Esophagus squamous epithelium (tissue), 4 donors: ENCODE measurements around the gene STAT1.

Source experiments
- CTCF ChIP-seq, 6 experiments: fragments of 450-650 bp in 4 of 6; fragments of 200-600 bp in 2 of 6; sonication (generic) in 2 of 6; IDR thresholded peaks; one replicate each; pipeline ENCODE4 v1.5.1; 2016 to 2019; ENCODE audit warnings: antibody characterized with exemption in 6 of 6, mild to moderate bottlenecking in 4 of 6, moderate library complexity in 4 of 6
- POLR2A ChIP-seq, 4 donors: fragments of 450-650 bp; IDR thresholded peaks; one replicate each; pipeline ENCODE4 v1.6.1; 2017; ENCODE audit warnings: antibody characterized with exemption in 4 of 4, mild to moderate bottlenecking in 4 of 4, moderate library complexity in 3 of 4

- TF ChIP-seq POLR2A (IDR thresholded peaks at IDR 0.05) = no peak
- TF ChIP-seq CTCF (IDR thresholded peaks at IDR 0.05) = no peak
Observed at GRCh38 chr2:190981333-190981732, 32.6 kb downstream of the STAT1 start.
